SKM-1 treated with dmso at 0.1 percent for 144 hours (cell line): ENCODE data around the gene DVL1.
"Not testable (repeated sequence)": the region's sequence is repeated elsewhere in the genome, so short reads cannot be mapped to it uniquely, and the experiment has no call there.

Experiments
- DNase-seq: peaks from one replicate; lab custom pipeline; 2025; ENCODE audit not compliant: unreplicated experiment; lab: John Stamatoyannopoulos, UW

Gene DVL1

GRCh38 chr1:1349256-1350012 is at the start of gene DVL1:
TSS of gene DVL1 (minus strand) at chr1:1349418. CDS start at chr1:1349065, 353 bp downstream.
- DNase-seq, result peak; percentile 30

- no peak for DNase-seq
Observed at GRCh38 chr1:1398677-1399186, 49.5 kb upstream of the DVL1 start.

GRCh38 chr1:1397839-1398523 is 48.8 kb upstream of the DVL1 start:
- DNase-seq, result no peak

- no peak for DNase-seq
Observed at GRCh38 chr1:1395166-1395565, 45.9 kb upstream of the DVL1 start.

GRCh38 chr1:1394116-1394515 is 44.9 kb upstream of the DVL1 start:
- DNase-seq, result no peak

GRCh38 chr1:1393428-1393827 is 44.2 kb upstream of the DVL1 start:
- no peak for DNase-seq

GRCh38 chr1:1393014-1393413 is 43.8 kb upstream of the DVL1 start:
- DNase-seq, result no peak

GRCh38 chr1:1391225-1391624 is 42.0 kb upstream of the DVL1 start:
- no peak for DNase-seq

GRCh38 chr1:1390675-1391074 is 41.5 kb upstream of the DVL1 start:
- DNase-seq, result no peak

GRCh38 chr1:1388078-1388472 is 38.9 kb upstream of the DVL1 start:
- DNase-seq, result no peak

GRCh38 chr1:1387098-1388077 is 38.2 kb upstream of the DVL1 start:
- DNase-seq, result no peak

- DNase-seq, result no peak
Observed at GRCh38 chr1:1385931-1386330, 36.7 kb upstream of the DVL1 start.

GRCh38 chr1:1385339-1385738 is 36.1 kb upstream of the DVL1 start:
- DNase-seq, result not testable (repeated sequence)

- DNase-seq, result no peak
Observed at GRCh38 chr1:1381294-1381693, 32.1 kb upstream of the DVL1 start.

- no peak for DNase-seq
Observed at GRCh38 chr1:1380860-1381259, 31.6 kb upstream of the DVL1 start.

GRCh38 chr1:1377540-1378205 is 28.5 kb upstream of the DVL1 start:
- DNase-seq, result no peak

GRCh38 chr1:1376551-1377226 is 27.5 kb upstream of the DVL1 start:
- no peak for DNase-seq

GRCh38 chr1:1374929-1375662 is 25.9 kb upstream of the DVL1 start, which contains the start of gene AURKAIP1:
TSS of gene AURKAIP1 (minus strand) at chr1:1375207. CDS start at chr1:1374756, 451 bp downstream.
- peak; percentile 99 for DNase-seq

- no peak for DNase-seq
Observed at GRCh38 chr1:1374589-1374928, 25.3 kb upstream of the DVL1 start.
